ENCODE results near the gene PCDHB15.

PCDHB15 gene

GRCh38 chr5:141258464-141258863, 13.3 kb downstream of the PCDHB15 start:
- peaks cover 27% of the 10 kb centered on the region for H3K9me3 ChIP-seq (ENCODE audit: insufficient read depth, low read depth, low read length)
- H3K9me2 ChIP-seq (replicated peaks; ENCODE audit: low read depth, low read length) = no peaks in the 10 kb centered on the region
- TF ChIP-seq EZH2phosphoT487 (IDR thresholded peaks at IDR 0.05; ENCODE audit: borderline replicate concordance) (no peak), CTCF (conservative IDR thresholded peaks at IDR 0.05; ENCODE audit: low read length) (no peak)
- H3K4me1 ChIP-seq (ENCODE audit: insufficient read depth, low read length, poor library complexity, severe bottlenecking) = no peaks in the 10 kb centered on the region
- H3K4me3 ChIP-seq (ENCODE audit: low read length, poor library complexity, severe bottlenecking) = no peak overlapping the region
- H3K9ac ChIP-seq (ENCODE audit: low read depth, low read length, poor library complexity, severe bottlenecking) = no peak overlapping the region
- H4K20me1 ChIP-seq (ENCODE audit: insufficient read depth, low read length, poor library complexity, severe bottlenecking) = no peaks in the 10 kb centered on the region
- no peak overlapping the region for H2AFZ ChIP-seq (ENCODE audit: low read length)
- no peaks in the 10 kb centered on the region for H3F3A ChIP-seq (ENCODE audit: low read depth)
- H3K79me2 ChIP-seq (ENCODE audit: insufficient read depth, low read length) = no peaks in the 10 kb centered on the region
- no peaks in the 10 kb centered on the region for H3K36me3 ChIP-seq (ENCODE audit: insufficient read depth, low read length)
- no peak overlapping the region for H3K4me2 ChIP-seq (ENCODE audit: low read depth, low read length, poor library complexity, severe bottlenecking)
- H3K27me3 ChIP-seq (ENCODE audit: insufficient read depth, low read length, poor library complexity, severe bottlenecking) = no peaks in the 10 kb centered on the region

- Histone ChIP-seq H3K9me3 (ENCODE audit: insufficient read depth, low read depth, low read length) (peaks cover 27% of the 10 kb centered on the region), H3K9ac (ENCODE audit: low read depth, low read length, poor library complexity, severe bottlenecking) (no peak overlapping the region)
- TF ChIP-seq EZH2phosphoT487 (IDR thresholded peaks at IDR 0.05; ENCODE audit: borderline replicate concordance) (no peak), CTCF (conservative IDR thresholded peaks at IDR 0.05; ENCODE audit: low read length) (no peak)
Measured at GRCh38 chr5:141258948-141259347, 13.8 kb downstream of the PCDHB15 start.

GRCh38 chr5:141260458-141261237, 15.5 kb downstream of the PCDHB15 start:
- Histone ChIP-seq H3K4me1 (ENCODE audit: insufficient read depth, low read length, poor library complexity, severe bottlenecking) (no peaks in the 10 kb centered on the region), H3K36me3 (ENCODE audit: insufficient read depth, low read length) (no peaks in the 10 kb centered on the region), H3K9me2 (replicated peaks; ENCODE audit: low read depth, low read length) (no peaks in the 10 kb centered on the region), H3F3A (ENCODE audit: low read depth) (no peaks in the 10 kb centered on the region), H4K20me1 (ENCODE audit: insufficient read depth, low read length, poor library complexity, severe bottlenecking) (no peaks in the 10 kb centered on the region), H3K79me2 (ENCODE audit: insufficient read depth, low read length) (no peaks in the 10 kb centered on the region), H3K9ac (ENCODE audit: low read depth, low read length, poor library complexity, severe bottlenecking) (no peak overlapping the region), H3K4me2 (ENCODE audit: low read depth, low read length, poor library complexity, severe bottlenecking) (no peak overlapping the region), H3K4me3 (ENCODE audit: low read length, poor library complexity, severe bottlenecking) (no peak overlapping the region), H2AFZ (ENCODE audit: low read length) (no peak overlapping the region), H3K9me3 (ENCODE audit: insufficient read depth, low read depth, low read length) (peaks cover 33% of the 10 kb centered on the region), H3K27me3 (ENCODE audit: insufficient read depth, low read length, poor library complexity, severe bottlenecking) (no peaks in the 10 kb centered on the region)
- TF ChIP-seq CTCF (conservative IDR thresholded peaks at IDR 0.05; ENCODE audit: low read length) = no peak
- TF ChIP-seq EZH2phosphoT487 (IDR thresholded peaks at IDR 0.05; ENCODE audit: borderline replicate concordance) = no peak

More at GRCh38 chr5:141258948-141259347, 13.8 kb downstream of the PCDHB15 start:
- no peak overlapping the region for H2AFZ ChIP-seq (ENCODE audit: low read length)
- no peaks in the 10 kb centered on the region for H3K27me3 ChIP-seq (ENCODE audit: insufficient read depth, low read length, poor library complexity, severe bottlenecking)
- H3K36me3 ChIP-seq (ENCODE audit: insufficient read depth, low read length) = no peaks in the 10 kb centered on the region
- H3K4me2 ChIP-seq (ENCODE audit: low read depth, low read length, poor library complexity, severe bottlenecking) = no peak overlapping the region
- H3K4me1 ChIP-seq (ENCODE audit: insufficient read depth, low read length, poor library complexity, severe bottlenecking) = no peaks in the 10 kb centered on the region
- no peak overlapping the region for H3K4me3 ChIP-seq (ENCODE audit: low read length, poor library complexity, severe bottlenecking)
- H3K9me2 ChIP-seq (replicated peaks; ENCODE audit: low read depth, low read length) = no peaks in the 10 kb centered on the region
- no peaks in the 10 kb centered on the region for H3F3A ChIP-seq (ENCODE audit: low read depth)
- no peaks in the 10 kb centered on the region for H4K20me1 ChIP-seq (ENCODE audit: insufficient read depth, low read length, poor library complexity, severe bottlenecking)
- no peaks in the 10 kb centered on the region for H3K79me2 ChIP-seq (ENCODE audit: insufficient read depth, low read length)

All from Loucy (cell line).